Measurements from ENCODE around the gene TRAF2.

TRAF2 gene

GRCh38 chr9:136899196-136899595 is 12.9 kb downstream of the TRAF2 start:
- no peak overlapping the region for H3K4me3 ChIP-seq (ENCODE audit: control insufficient read depth, low read depth, low read length)
- TF ChIP-seq, protein P1, sequence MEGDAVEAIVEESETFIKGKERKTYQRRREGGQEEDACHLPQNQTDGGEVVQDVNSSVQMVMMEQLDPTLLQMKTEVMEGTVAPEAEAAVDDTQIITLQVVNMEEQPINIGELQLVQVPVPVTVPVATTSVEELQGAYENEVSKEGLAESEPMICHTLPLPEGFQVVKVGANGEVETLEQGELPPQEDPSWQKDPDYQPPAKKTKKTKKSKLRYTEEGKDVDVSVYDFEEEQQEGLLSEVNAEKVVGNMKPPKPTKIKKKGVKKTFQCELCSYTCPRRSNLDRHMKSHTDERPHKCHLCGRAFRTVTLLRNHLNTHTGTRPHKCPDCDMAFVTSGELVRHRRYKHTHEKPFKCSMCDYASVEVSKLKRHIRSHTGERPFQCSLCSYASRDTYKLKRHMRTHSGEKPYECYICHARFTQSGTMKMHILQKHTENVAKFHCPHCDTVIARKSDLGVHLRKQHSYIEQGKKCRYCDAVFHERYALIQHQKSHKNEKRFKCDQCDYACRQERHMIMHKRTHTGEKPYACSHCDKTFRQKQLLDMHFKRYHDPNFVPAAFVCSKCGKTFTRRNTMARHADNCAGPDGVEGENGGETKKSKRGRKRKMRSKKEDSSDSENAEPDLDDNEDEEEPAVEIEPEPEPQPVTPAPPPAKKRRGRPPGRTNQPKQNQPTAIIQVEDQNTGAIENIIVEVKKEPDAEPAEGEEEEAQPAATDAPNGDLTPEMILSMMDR (conservative IDR thresholded peaks at IDR 0.05; ENCODE audit: control insufficient read depth, insufficient read depth, low read depth, low read length), result no peak
- DNase-seq (ENCODE audit: low read depth), result no peak

- H3K4me3 ChIP-seq (ENCODE audit: control insufficient read depth, low read depth, low read length), result no peak overlapping the region
- TF ChIP-seq, protein P1 (conservative IDR thresholded peaks at IDR 0.05; ENCODE audit: control insufficient read depth, insufficient read depth, low read depth, low read length), result no peak
- DNase-seq (ENCODE audit: low read depth), result no peak
These were observed 14.2 kb downstream of the TRAF2 start for GRCh38 chr9:136900556-136900955.

DNA sequence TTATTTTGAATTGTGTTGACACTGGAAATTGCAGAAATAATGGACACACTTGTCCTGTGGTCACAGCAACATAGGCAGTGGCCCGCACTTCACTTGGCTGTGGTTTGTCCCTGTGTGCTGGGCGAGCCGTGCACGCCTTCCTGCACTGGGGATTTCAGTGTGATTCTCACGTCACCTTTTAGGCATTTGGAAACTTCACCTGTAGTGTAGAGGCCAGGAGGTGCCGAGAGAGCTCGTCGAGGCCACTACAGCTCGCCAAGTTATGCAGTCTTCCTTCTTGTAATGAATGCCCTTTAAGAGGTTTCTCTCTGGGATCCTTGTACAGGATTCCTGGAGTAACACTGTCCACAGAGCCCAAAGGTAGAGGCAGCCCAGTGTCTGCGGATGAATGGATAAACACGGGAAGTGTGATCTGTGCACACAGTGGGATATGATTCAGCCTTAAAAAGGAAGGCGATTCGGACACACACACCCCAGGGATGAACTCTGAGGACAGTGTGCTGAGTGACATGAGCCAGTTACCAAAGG is 14.7 kb downstream of the TRAF2 start:
- no peak overlapping the region for H3K4me3 ChIP-seq (ENCODE audit: control insufficient read depth, low read depth, low read length)
- TF ChIP-seq, protein P1 (conservative IDR thresholded peaks at IDR 0.05; ENCODE audit: control insufficient read depth, insufficient read depth, low read depth, low read length), result no peak
- no peak for DNase-seq (ENCODE audit: low read depth)

DNA sequence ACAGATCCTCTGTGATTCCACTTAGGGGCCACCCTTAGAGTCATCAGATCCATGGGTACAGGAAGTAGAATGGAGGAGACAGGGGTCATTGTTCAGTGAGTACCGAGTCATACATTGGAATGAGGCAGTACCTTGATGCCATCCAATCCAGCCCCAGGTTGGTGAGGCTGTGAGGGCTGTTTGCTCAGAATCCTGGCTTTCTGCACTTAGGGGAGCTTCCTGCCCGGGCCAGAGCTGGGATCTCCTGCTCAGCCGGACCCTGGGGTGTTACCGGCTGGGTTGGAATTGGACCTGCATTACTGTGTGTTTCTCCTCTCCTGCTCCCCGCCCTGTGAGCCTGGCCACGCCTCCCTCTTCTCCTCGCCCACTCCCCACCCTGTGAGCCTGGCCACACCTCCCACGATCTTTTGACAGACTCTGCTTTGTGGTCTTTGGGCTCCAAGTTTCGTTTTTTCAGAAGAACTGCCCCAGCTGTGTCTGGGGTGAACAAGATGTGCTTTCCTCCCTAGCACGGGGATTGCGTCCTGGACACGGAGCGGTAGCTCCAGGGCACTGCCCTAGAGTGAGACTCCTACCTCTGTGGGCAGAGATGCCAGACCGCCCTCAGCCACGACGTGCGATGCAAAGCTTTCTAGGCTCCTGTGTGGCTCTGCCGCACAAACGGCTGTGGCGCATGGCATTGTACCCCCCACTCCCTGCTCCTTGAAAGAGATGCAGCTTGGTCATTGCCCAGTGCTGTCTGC is 15.4 kb downstream of the TRAF2 start:
- H3K4me3 ChIP-seq (ENCODE audit: control insufficient read depth, low read depth, low read length), result no peak overlapping the region
- peak; percentile 41 for DNase-seq (ENCODE audit: low read depth)
- TF ChIP-seq, protein P1 (conservative IDR thresholded peaks at IDR 0.05; ENCODE audit: control insufficient read depth, insufficient read depth, low read depth, low read length), result no peak

- H3K4me3 ChIP-seq (ENCODE audit: control insufficient read depth, low read depth, low read length), result no peak overlapping the region
- TF ChIP-seq, protein P1 (conservative IDR thresholded peaks at IDR 0.05; ENCODE audit: control insufficient read depth, insufficient read depth, low read depth, low read length), result no peak
- peak; percentile 58 for DNase-seq (ENCODE audit: low read depth)
These were observed 16.0 kb downstream of the TRAF2 start for GRCh38 chr9:136902259-136902821.

- TF ChIP-seq, protein P1 (conservative IDR thresholded peaks at IDR 0.05; ENCODE audit: control insufficient read depth, insufficient read depth, low read depth, low read length), result no peak
- H3K4me3 ChIP-seq (ENCODE audit: control insufficient read depth, low read depth, low read length), result no peak overlapping the region
- DNase-seq (ENCODE audit: low read depth), result peak; percentile 34
These were observed 16.8 kb downstream of the TRAF2 start for GRCh38 chr9:136903041-136903554.

All from fibroblast of mammary gland (primary cell).